ENCODE measurements around the gene CCDC110.
A peak's percentile ranks its signal among the peaks of the same experiment; 100 is the strongest.
"Not testable (repeated sequence)": the region's sequence is repeated elsewhere in the genome, so short reads cannot be mapped to it uniquely, and the experiment has no call there.

Gene CCDC110

GRCh38 chr4:185471235-185472102, at the start of gene CCDC110:
Gene CCDC110 (minus strand): TSS chr4:185471733. CDS start chr4:185471683, 50 bp downstream.
- peaks cover 8% of the 10 kb centered on the region for H3K4me1 Mint-ChIP-seq (ENCODE audit: low read depth)
- H3K4me3 Mint-ChIP-seq: peak within 1 kb of the TSS; percentile 82
- H3K27me3 Mint-ChIP-seq: peaks cover 11% of the 10 kb centered on the region
- H3K36me3 Mint-ChIP-seq (ENCODE audit: low read depth): no peaks in the 10 kb centered on the region
- H3K9me3 Mint-ChIP-seq: no peaks in the 10 kb centered on the region
- H3K27ac Mint-ChIP-seq: peak within 1 kb of the TSS; percentile 71
- DNase-seq: peak; percentile 92

- no peak for DNase-seq
- H3K4me1 Mint-ChIP-seq (ENCODE audit: low read depth): no peaks in the 10 kb centered on the region
- H3K36me3 Mint-ChIP-seq (ENCODE audit: low read depth): no peaks in the 10 kb centered on the region
- peaks cover 35% of the 10 kb centered on the region for H3K27me3 Mint-ChIP-seq
- H3K27ac Mint-ChIP-seq: no peak overlapping the region
- no peak overlapping the region for H3K4me3 Mint-ChIP-seq
- no peaks in the 10 kb centered on the region for H3K9me3 Mint-ChIP-seq
Observed at GRCh38 chr4:185520119-185520518, 48.6 kb upstream of the CCDC110 start.

GRCh38 chr4:185518494-185518893, 47.0 kb upstream of the CCDC110 start:
- H3K4me1 Mint-ChIP-seq (ENCODE audit: low read depth): peaks cover 7% of the 10 kb centered on the region
- H3K27ac Mint-ChIP-seq: no peak overlapping the region
- peaks cover 45% of the 10 kb centered on the region for H3K27me3 Mint-ChIP-seq
- H3K36me3 Mint-ChIP-seq (ENCODE audit: low read depth): no peaks in the 10 kb centered on the region
- H3K4me3 Mint-ChIP-seq: no peak overlapping the region
- H3K9me3 Mint-ChIP-seq: no peaks in the 10 kb centered on the region
- DNase-seq: no peak

GRCh38 chr4:185518069-185518468, 46.5 kb upstream of the CCDC110 start:
- no peaks in the 10 kb centered on the region for H3K36me3 Mint-ChIP-seq (ENCODE audit: low read depth)
- peaks cover 11% of the 10 kb centered on the region for H3K4me1 Mint-ChIP-seq (ENCODE audit: low read depth)
- no peak overlapping the region for H3K4me3 Mint-ChIP-seq
- H3K9me3 Mint-ChIP-seq: no peaks in the 10 kb centered on the region
- DNase-seq: no peak
- peaks cover 47% of the 10 kb centered on the region for H3K27me3 Mint-ChIP-seq
- H3K27ac Mint-ChIP-seq: no peak overlapping the region

GRCh38 chr4:185515248-185515647, 43.7 kb upstream of the CCDC110 start:
- peaks cover 62% of the 10 kb centered on the region for H3K27me3 Mint-ChIP-seq

GRCh38 chr4:185514182-185514697, 42.7 kb upstream of the CCDC110 start:
- no peak overlapping the region for H3K4me3 Mint-ChIP-seq
- no peak overlapping the region for H3K27ac Mint-ChIP-seq
- DNase-seq: no peak
- no peaks in the 10 kb centered on the region for H3K9me3 Mint-ChIP-seq
- no peaks in the 10 kb centered on the region for H3K36me3 Mint-ChIP-seq (ENCODE audit: low read depth)
- H3K4me1 Mint-ChIP-seq (ENCODE audit: low read depth): peaks cover 15% of the 10 kb centered on the region
- H3K27me3 Mint-ChIP-seq: peaks cover 65% of the 10 kb centered on the region

More at GRCh38 chr4:185515248-185515647, 43.7 kb upstream of the CCDC110 start:
- DNase-seq: no peak
- H3K27ac Mint-ChIP-seq: no peak overlapping the region
- H3K4me1 Mint-ChIP-seq (ENCODE audit: low read depth): peaks cover 15% of the 10 kb centered on the region
- no peak overlapping the region for H3K4me3 Mint-ChIP-seq
- H3K9me3 Mint-ChIP-seq: no peaks in the 10 kb centered on the region
- no peaks in the 10 kb centered on the region for H3K36me3 Mint-ChIP-seq (ENCODE audit: low read depth)

GRCh38 chr4:185513489-185514181, 42.1 kb upstream of the CCDC110 start:
- H3K36me3 Mint-ChIP-seq (ENCODE audit: low read depth): no peaks in the 10 kb centered on the region
- H3K9me3 Mint-ChIP-seq: no peaks in the 10 kb centered on the region
- no peak overlapping the region for H3K4me3 Mint-ChIP-seq
- H3K27me3 Mint-ChIP-seq: peaks cover 63% of the 10 kb centered on the region
- no peak overlapping the region for H3K27ac Mint-ChIP-seq
- DNase-seq: no peak
- H3K4me1 Mint-ChIP-seq (ENCODE audit: low read depth): peaks cover 15% of the 10 kb centered on the region

- Mint-ChIP-seq H3K36me3 (ENCODE audit: low read depth) (no peaks in the 10 kb centered on the region), H3K27ac (no peak overlapping the region), H3K27me3 (peaks cover 67% of the 10 kb centered on the region), H3K4me1 (ENCODE audit: low read depth) (peaks cover 15% of the 10 kb centered on the region), H3K4me3 (no peak overlapping the region), H3K9me3 (no peaks in the 10 kb centered on the region)
- no peak for DNase-seq
Observed at GRCh38 chr4:185512516-185512915, 41.0 kb upstream of the CCDC110 start.

GRCh38 chr4:185511243-185511642, 39.7 kb upstream of the CCDC110 start:
- H3K27me3 Mint-ChIP-seq: peaks cover 66% of the 10 kb centered on the region
- DNase-seq; H3K9me3 Mint-ChIP-seq; H3K36me3 Mint-ChIP-seq (ENCODE audit: low read depth); H3K4me3 Mint-ChIP-seq; H3K27ac Mint-ChIP-seq: not testable (repeated sequence)
- peaks cover 15% of the 10 kb centered on the region for H3K4me1 Mint-ChIP-seq (ENCODE audit: low read depth)

GRCh38 chr4:185510806-185511205, 39.3 kb upstream of the CCDC110 start:
- Mint-ChIP-seq H3K9me3 (no peaks in the 10 kb centered on the region), H3K4me1 (ENCODE audit: low read depth) (peaks cover 15% of the 10 kb centered on the region), H3K27ac (no peak overlapping the region), H3K36me3 (ENCODE audit: low read depth) (no peaks in the 10 kb centered on the region), H3K4me3 (no peak overlapping the region), H3K27me3 (peaks cover 68% of the 10 kb centered on the region)
- DNase-seq: no peak

- no peak overlapping the region for H3K4me3 Mint-ChIP-seq
- H3K9me3 Mint-ChIP-seq: no peaks in the 10 kb centered on the region
- H3K36me3 Mint-ChIP-seq (ENCODE audit: low read depth): no peaks in the 10 kb centered on the region
- no peak for DNase-seq
- H3K27me3 Mint-ChIP-seq: peaks cover 71% of the 10 kb centered on the region
- H3K4me1 Mint-ChIP-seq (ENCODE audit: low read depth): peaks cover 5% of the 10 kb centered on the region
- H3K27ac Mint-ChIP-seq: no peak overlapping the region
Observed at GRCh38 chr4:185508181-185508580, 36.6 kb upstream of the CCDC110 start.

- peaks cover 65% of the 10 kb centered on the region for H3K27me3 Mint-ChIP-seq
- H3K36me3 Mint-ChIP-seq (ENCODE audit: low read depth): no peaks in the 10 kb centered on the region
- no peak for DNase-seq
- H3K4me3 Mint-ChIP-seq: no peak overlapping the region
- no peaks in the 10 kb centered on the region for H3K4me1 Mint-ChIP-seq (ENCODE audit: low read depth)
- H3K9me3 Mint-ChIP-seq: peaks cover 2% of the 10 kb centered on the region
- no peak overlapping the region for H3K27ac Mint-ChIP-seq
Observed at GRCh38 chr4:185506422-185506821, 34.9 kb upstream of the CCDC110 start.

- Mint-ChIP-seq H3K27ac (no peak overlapping the region), H3K4me3 (no peak overlapping the region), H3K36me3 (ENCODE audit: low read depth) (no peaks in the 10 kb centered on the region), H3K27me3 (peaks cover 59% of the 10 kb centered on the region), H3K4me1 (ENCODE audit: low read depth) (no peaks in the 10 kb centered on the region), H3K9me3 (peaks cover 5% of the 10 kb centered on the region)
- DNase-seq: no peak
Observed at GRCh38 chr4:185504098-185505047, 32.8 kb upstream of the CCDC110 start.

GRCh38 chr4:185502386-185502785, 30.9 kb upstream of the CCDC110 start:
- H3K27ac Mint-ChIP-seq: no peak overlapping the region
- H3K36me3 Mint-ChIP-seq (ENCODE audit: low read depth): no peaks in the 10 kb centered on the region
- no peak for DNase-seq
- H3K4me3 Mint-ChIP-seq: no peak overlapping the region
- H3K27me3 Mint-ChIP-seq: peaks cover 51% of the 10 kb centered on the region
- H3K9me3 Mint-ChIP-seq: peaks cover 5% of the 10 kb centered on the region
- H3K4me1 Mint-ChIP-seq (ENCODE audit: low read depth): no peaks in the 10 kb centered on the region
